Esophagus squamous epithelium (tissue), 5 donors: ENCODE results near the gene UQCRC1. TPM values are rescaled to one million over a fixed set of nuclear protein-coding genes. Genes with fewer than 3 reads are reported as not detected.

Experiments
- DNase-seq: peaks from one replicate; lab custom pipeline; 2025; lab: John Stamatoyannopoulos, UW
- H3K27ac ChIP-seq, 4 donors: fragments of 200-600 bp; sonication (generic); one replicate each; pipeline ENCODE4 v1.5.1; 2016 to 2019; ENCODE audit warnings: mild to moderate bottlenecking in 1 of 4
- H3K27me3 ChIP-seq, 4 donors: fragments of 200-600 bp; sonication (generic); 1 replicate in 3 of 4; 2 replicates in 1 of 4; pipeline versions ENCODE4 v1.5.1 to v1.6.0; 2017 to 2021; ENCODE audit warnings: antibody characterized with exemption in 1 of 4
- H3K36me3 ChIP-seq, 3 donors: fragments of 200-600 bp; sonication (generic); one replicate each; pipeline ENCODE4 v1.5.1; 2016 to 2019
- H3K4me1 ChIP-seq, 3 donors: fragments of 200-600 bp; sonication (generic); one replicate each; pipeline ENCODE4 v1.5.1; 2017 to 2019
- H3K4me3 ChIP-seq, 4 donors: fragments of 200-600 bp; sonication (generic); 1 replicate in 3 of 4; 2 replicates in 1 of 4; pipeline ENCODE4 v1.5.1; 2016 to 2019; ENCODE audit warnings: mild to moderate bottlenecking in 2 of 4, moderate library complexity in 1 of 4
- H3K9me3 ChIP-seq, 3 donors: fragments of 200-600 bp; sonication (generic); one replicate each; pipeline ENCODE4 v1.5.1; 2016 to 2019
- CTCF ChIP-seq, 6 experiments: fragments of 450-650 bp in 4 of 6; fragments of 200-600 bp in 2 of 6; sonication (generic) in 2 of 6; IDR thresholded peaks; one replicate each; pipeline ENCODE4 v1.5.1; 2016 to 2019; ENCODE audit warnings: antibody characterized with exemption in 6 of 6, mild to moderate bottlenecking in 4 of 6, moderate library complexity in 4 of 6
- POLR2A ChIP-seq, 4 donors: fragments of 450-650 bp; IDR thresholded peaks; one replicate each; pipeline ENCODE4 v1.6.1; 2017; ENCODE audit warnings: antibody characterized with exemption in 4 of 4, mild to moderate bottlenecking in 4 of 4, moderate library complexity in 3 of 4
- WGBS, 2 donors: methylation state at CpG; one replicate each; pipeline ENCODE4 v1.1.5; 2018; 5-methylcytosine and 5-hydroxymethylcytosine counted together
- intact Hi-C: fragments of 100-400 bp; cut with DNase I; formaldehyde crosslinking; loops from one replicate; pipeline ENCODE4 v1.15.0; 2022
- total RNA-seq, 4 donors: library from RNA; depleted of rRNA; stranded (reverse); fragments of >200 nt; gene quantifications; one replicate each; pipeline ENCODE4 v1.1.0, GENCODE V29; 2016
- donor health status: DM: yes; HTN: yes; CAD: no.

The UQCRC1 gene
- total RNA-seq, 4 donors from 2014 or later, result 213 to 471 (median 356) TPM

GRCh38 chr3:48629894-48630293, 20.4 kb upstream of the UQCRC1 start:
- H3K36me3 ChIP-seq, result peaks cover 0 to 86% (median 6%) of the 10 kb centered on the region in 3 donors
- intact Hi-C loops, result no loop called here

GRCh38 chr3:48628277-48629017, 19.0 kb upstream of the UQCRC1 start:
- DNase-seq, result no peak
- 76 to 80% methylated on average over 8 to 13 of the region's 13 CpGs for WGBS, 2 donors
- no peak overlapping the region for H3K27ac ChIP-seq
- H3K4me3 ChIP-seq, result no peak overlapping the region
- no peaks in the 10 kb centered on the region for H3K27me3 ChIP-seq
- intact Hi-C loops, result no loop called here
- peaks cover 0 to 83% (median 6%) of the 10 kb centered on the region in 3 donors for H3K36me3 ChIP-seq
- no peak for TF ChIP-seq CTCF (IDR thresholded peaks at IDR 0.05)
- TF ChIP-seq POLR2A (IDR thresholded peaks at IDR 0.05), result no peak
- peaks cover 0 to 2% (median 0%) of the 10 kb centered on the region in 3 donors for H3K4me1 ChIP-seq
- H3K9me3 ChIP-seq, result no peaks in the 10 kb centered on the region

More at GRCh38 chr3:48629894-48630293, 20.4 kb upstream of the UQCRC1 start:
- H3K4me1 ChIP-seq, result peaks cover 10 to 17% (median 11%) of the 10 kb centered on the region in 3 donors
- WGBS, 2 donors, result 92 to 94% methylated on average over 5 to 8 of the region's 12 CpGs
- no peaks in the 10 kb centered on the region for H3K27me3 ChIP-seq
- TF ChIP-seq POLR2A (IDR thresholded peaks at IDR 0.05) (no peak), CTCF (IDR thresholded peaks at IDR 0.05) (no peak)
- no peak for DNase-seq
- H3K27ac ChIP-seq, result no peak overlapping the region
- no peaks in the 10 kb centered on the region for H3K9me3 ChIP-seq
- H3K4me3 ChIP-seq, result no peak overlapping the region

DNA sequence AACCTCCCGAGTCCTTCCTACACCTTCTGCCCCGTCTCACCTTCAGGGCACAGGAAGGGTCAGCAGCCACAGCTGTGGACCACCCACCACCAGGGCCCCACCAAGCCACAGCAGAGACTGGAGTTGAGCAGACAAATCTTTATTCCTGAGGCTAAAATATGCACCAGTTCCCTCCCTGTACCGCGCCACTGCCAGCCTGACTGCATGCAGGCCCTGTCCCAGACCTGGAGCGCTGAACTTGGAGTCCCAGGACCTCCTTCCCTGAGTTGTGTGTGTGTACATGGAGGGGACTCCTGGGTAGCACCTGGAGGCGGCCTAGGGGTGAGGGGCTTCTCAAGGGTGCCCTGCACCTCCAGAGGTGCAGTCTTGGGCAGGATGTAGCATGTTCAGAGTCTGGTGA, 16.2 kb upstream of the UQCRC1 start:
- no peaks in the 10 kb centered on the region for H3K27me3 ChIP-seq
- H3K9me3 ChIP-seq, result no peaks in the 10 kb centered on the region
- no peak overlapping the region for H3K4me3 ChIP-seq
- no peak for TF ChIP-seq CTCF (IDR thresholded peaks at IDR 0.05)
- no peak for TF ChIP-seq POLR2A (IDR thresholded peaks at IDR 0.05)
- DNase-seq, result no peak
- H3K36me3 ChIP-seq, result peaks cover 0 to 55% (median 6%) of the 10 kb centered on the region in 3 donors
- H3K27ac ChIP-seq, result no peak overlapping the region
- intact Hi-C loops, result no loop called here
- no peaks in the 10 kb centered on the region for H3K4me1 ChIP-seq
- 60% methylated on average over 1 of the region's 6 CpGs; no CpG with 5 or more reads in 1 of the 2 donors for WGBS, 2 donors

- no peak for DNase-seq
- TF ChIP-seq CTCF (IDR thresholded peaks at IDR 0.05), result no peak
- no peak for TF ChIP-seq POLR2A (IDR thresholded peaks at IDR 0.05)
- intact Hi-C loops, result no loop called here
- no peaks in the 10 kb centered on the region for H3K9me3 ChIP-seq
- H3K4me3 ChIP-seq, result no peak overlapping the region
- no peaks in the 10 kb centered on the region for H3K27me3 ChIP-seq
- H3K36me3 ChIP-seq, result peaks cover 0 to 47% (median 6%) of the 10 kb centered on the region in 3 donors
- no peaks in the 10 kb centered on the region for H3K4me1 ChIP-seq
- WGBS, 2 donors, result 90 to 92% methylated on average over 7 to 8 of the region's 10 CpGs
- H3K27ac ChIP-seq, result no peak overlapping the region
Measured at GRCh38 chr3:48624767-48625166, 15.3 kb upstream of the UQCRC1 start.

DNA sequence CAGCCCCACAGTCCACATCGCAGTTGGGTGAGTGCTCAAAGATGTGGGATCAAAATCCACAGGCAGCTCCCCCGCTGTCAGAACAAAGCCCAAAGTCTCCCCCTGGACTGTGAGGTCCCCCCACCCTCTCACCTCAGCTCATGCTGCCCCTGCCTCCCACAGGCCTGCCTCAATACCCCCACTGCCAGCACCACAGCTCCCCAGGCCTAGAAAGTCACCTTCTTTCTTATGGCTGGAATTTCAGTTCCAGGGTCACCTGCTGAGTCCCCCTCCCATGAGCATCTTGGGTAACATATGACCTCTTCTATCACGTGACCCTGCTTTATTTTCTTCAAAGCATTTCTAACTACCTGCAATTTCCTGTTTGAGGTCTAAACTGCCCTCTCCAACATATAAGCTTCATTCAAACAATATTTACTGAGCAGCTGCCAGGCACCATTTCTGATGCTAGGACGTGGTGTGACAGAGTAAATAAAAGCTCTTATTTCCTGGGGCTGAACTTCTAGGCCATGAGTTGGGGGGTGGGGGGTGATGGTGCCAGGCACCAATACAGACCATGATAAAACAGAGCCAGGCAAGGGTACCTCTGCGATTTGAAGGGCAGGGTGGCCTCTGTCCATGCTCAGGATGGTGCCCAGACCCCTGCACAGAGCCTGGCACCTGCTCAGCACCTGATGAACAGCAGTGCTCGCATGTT, 14.6 kb upstream of the UQCRC1 start:
- no peaks in the 10 kb centered on the region for H3K9me3 ChIP-seq
- H3K36me3 ChIP-seq, result peaks cover 0 to 41% (median 6%) of the 10 kb centered on the region in 3 donors
- no peak for TF ChIP-seq POLR2A (IDR thresholded peaks at IDR 0.05)
- no peak for TF ChIP-seq CTCF (IDR thresholded peaks at IDR 0.05)
- DNase-seq, result no peak
- 74 to 81% methylated on average over 3 to 5 of the region's 6 CpGs for WGBS, 2 donors
- H3K4me1 ChIP-seq, result no peaks in the 10 kb centered on the region
- no peaks in the 10 kb centered on the region for H3K27me3 ChIP-seq
- H3K4me3 ChIP-seq, result no peak overlapping the region
- no peak overlapping the region for H3K27ac ChIP-seq
- intact Hi-C loops, result no loop called here
